Measurements from ENCODE around the gene DTNA.

- TF ChIP-seq ZNF274 (IDR thresholded peaks at IDR 0.05; ENCODE audit: low read depth, low read length) (no peak), YY1 (IDR thresholded peaks at IDR 0.05; ENCODE audit: insufficient read depth, insufficient read length) (no peak)
Observed at GRCh38 chr18:34820360-34821065, 110.4 kb downstream of the DTNA start.
